ENCODE results near the gene SIGLEC8. TPM values are rescaled to one million over a fixed set of nuclear protein-coding genes. Genes with fewer than 3 reads are reported as not detected.

SIGLEC8 gene
- total RNA-seq, 1 experiment from 2014 or later, result not detected

DNA sequence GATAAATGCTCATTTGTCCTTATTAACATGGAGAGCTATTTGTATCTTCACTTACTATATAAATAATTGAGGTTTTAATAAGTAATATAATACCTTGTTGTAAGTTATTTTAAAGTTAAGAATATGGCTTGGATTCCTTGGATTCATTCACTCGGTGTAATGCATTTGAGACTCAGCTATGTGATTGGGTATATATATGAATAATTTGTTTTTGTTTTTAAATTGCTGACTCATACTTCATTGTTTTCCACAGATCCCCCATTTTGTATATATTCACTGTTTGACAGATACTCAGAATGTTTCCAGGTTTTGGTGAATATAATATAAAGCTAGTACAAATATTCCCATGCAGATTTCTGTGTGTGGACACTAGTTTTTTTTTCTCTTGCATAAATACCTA lies 13.3 kb upstream of the SIGLEC8 start:
- intact Hi-C loops (cut with micrococcal nuclease), result no loop called here
- BruUV-seq (replicated peaks), result no TSS peak
- RAD21 ChIA-PET (ENCODE audit: low non-redundant PET in 1 of 2, low total read pairs in 2 of 2, uncharacterized antibody in 2 of 2, unreplicated experiment in 2 of 2), result no interaction called here

More for the DNA sequence above, 13.3 kb upstream of the SIGLEC8 start:
- no peak for TF ChIP-seq ATF3 (IDR thresholded peaks at IDR 0.05)
- TF ChIP-seq SP1 (IDR thresholded peaks at IDR 0.05; ENCODE audit: low read depth), result no peak
- no peak for TF ChIP-seq TCF7L2 (IDR thresholded peaks at IDR 0.05; ENCODE audit: borderline replicate concordance, extremely low read depth, insufficient read depth, insufficient read length)
- no peak for TF ChIP-seq CBX3 (IDR thresholded peaks at IDR 0.05; ENCODE audit: low read depth)
- no peak for TF ChIP-seq RAD21 (IDR thresholded peaks at IDR 0.05; ENCODE audit: low read depth)
- no peak for TF ChIP-seq MAX (IDR thresholded peaks at IDR 0.05)
- no peak for TF ChIP-seq ZFX (IDR thresholded peaks at IDR 0.05)
- TF ChIP-seq FOSL1 (IDR thresholded peaks at IDR 0.05; ENCODE audit: low read depth), result no peak
- TF ChIP-seq ZNF274 (IDR thresholded peaks at IDR 0.05; ENCODE audit: low read depth, low read length), result no peak
- TF ChIP-seq, protein P1, sequence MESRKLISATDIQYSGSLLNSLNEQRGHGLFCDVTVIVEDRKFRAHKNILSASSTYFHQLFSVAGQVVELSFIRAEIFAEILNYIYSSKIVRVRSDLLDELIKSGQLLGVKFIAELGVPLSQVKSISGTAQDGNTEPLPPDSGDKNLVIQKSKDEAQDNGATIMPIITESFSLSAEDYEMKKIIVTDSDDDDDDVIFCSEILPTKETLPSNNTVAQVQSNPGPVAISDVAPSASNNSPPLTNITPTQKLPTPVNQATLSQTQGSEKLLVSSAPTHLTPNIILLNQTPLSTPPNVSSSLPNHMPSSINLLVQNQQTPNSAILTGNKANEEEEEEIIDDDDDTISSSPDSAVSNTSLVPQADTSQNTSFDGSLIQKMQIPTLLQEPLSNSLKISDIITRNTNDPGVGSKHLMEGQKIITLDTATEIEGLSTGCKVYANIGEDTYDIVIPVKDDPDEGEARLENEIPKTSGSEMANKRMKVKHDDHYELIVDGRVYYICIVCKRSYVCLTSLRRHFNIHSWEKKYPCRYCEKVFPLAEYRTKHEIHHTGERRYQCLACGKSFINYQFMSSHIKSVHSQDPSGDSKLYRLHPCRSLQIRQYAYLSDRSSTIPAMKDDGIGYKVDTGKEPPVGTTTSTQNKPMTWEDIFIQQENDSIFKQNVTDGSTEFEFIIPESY (IDR thresholded peaks at IDR 0.05; ENCODE audit: extremely low read depth, insufficient replicate concordance, low read length), result no peak
- no peak for TF ChIP-seq JUND (IDR thresholded peaks at IDR 0.05)
- no peak for TF ChIP-seq YY1 (IDR thresholded peaks at IDR 0.05; ENCODE audit: extremely low read depth, insufficient replicate concordance, low read depth, low read length)
- TF ChIP-seq, protein P2, sequence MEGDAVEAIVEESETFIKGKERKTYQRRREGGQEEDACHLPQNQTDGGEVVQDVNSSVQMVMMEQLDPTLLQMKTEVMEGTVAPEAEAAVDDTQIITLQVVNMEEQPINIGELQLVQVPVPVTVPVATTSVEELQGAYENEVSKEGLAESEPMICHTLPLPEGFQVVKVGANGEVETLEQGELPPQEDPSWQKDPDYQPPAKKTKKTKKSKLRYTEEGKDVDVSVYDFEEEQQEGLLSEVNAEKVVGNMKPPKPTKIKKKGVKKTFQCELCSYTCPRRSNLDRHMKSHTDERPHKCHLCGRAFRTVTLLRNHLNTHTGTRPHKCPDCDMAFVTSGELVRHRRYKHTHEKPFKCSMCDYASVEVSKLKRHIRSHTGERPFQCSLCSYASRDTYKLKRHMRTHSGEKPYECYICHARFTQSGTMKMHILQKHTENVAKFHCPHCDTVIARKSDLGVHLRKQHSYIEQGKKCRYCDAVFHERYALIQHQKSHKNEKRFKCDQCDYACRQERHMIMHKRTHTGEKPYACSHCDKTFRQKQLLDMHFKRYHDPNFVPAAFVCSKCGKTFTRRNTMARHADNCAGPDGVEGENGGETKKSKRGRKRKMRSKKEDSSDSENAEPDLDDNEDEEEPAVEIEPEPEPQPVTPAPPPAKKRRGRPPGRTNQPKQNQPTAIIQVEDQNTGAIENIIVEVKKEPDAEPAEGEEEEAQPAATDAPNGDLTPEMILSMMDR (IDR thresholded peaks at IDR 0.05 in 2 of 3, conservative IDR thresholded peaks at IDR 0.05 in 1 of 3; ENCODE audit: borderline replicate concordance in 1 of 3, insufficient read depth in 1 of 3, low read depth in 2 of 3, low read length in 2 of 3), result no peak
- Histone ChIP-seq H3K27ac (ENCODE audit: low read depth, low read length) (no peak overlapping the region), H3K4me1 (ENCODE audit: control insufficient read depth in 1 of 2, insufficient read depth in 2 of 2, low read length in 2 of 2) (peaks cover 4 to 13% of the 10 kb centered on the region in 2 experiments; a peak in 2 of 4 replicates), H3K36me3 (ENCODE audit: control insufficient read depth in 1 of 2, insufficient read depth in 2 of 2, low read length in 2 of 2) (no peaks in the 10 kb centered on the region), H3K9ac (ENCODE audit: low read length) (no peak overlapping the region), H3K9me3 (ENCODE audit: control insufficient read depth in 1 of 2, insufficient read depth in 1 of 2, low read depth in 1 of 2, low read length in 2 of 2) (no peaks in the 10 kb centered on the region), H3K79me2 (ENCODE audit: insufficient read depth, low read length) (no peaks in the 10 kb centered on the region), H4K20me1 (ENCODE audit: insufficient read depth) (no peaks in the 10 kb centered on the region), H3K4me3 (replicated peaks in 1 of 2; ENCODE audit: low read depth in 1 of 2, low read length in 2 of 2) (no peak overlapping the region), H2AFZ (ENCODE audit: low read depth, low read length, poor library complexity, severe bottlenecking) (no peak overlapping the region), H3K9me2 (ENCODE audit: insufficient read depth) (no peaks in the 10 kb centered on the region), H3K27me3 (ENCODE audit: insufficient read depth, low read length) (peaks cover 17% of the 10 kb centered on the region), H3K4me2 (ENCODE audit: low read length) (no peak overlapping the region)
- CTCF ChIA-PET, result interaction anchor here (1.3 to 5.3 kb wide), 4 partner anchors 10 to 189 kb away, joined by 4 to 35 read pairs (median 12); no protein-coding TSS in a partner anchor
- ATAC-seq (no peak), DNase-seq (ENCODE audit: low read depth, low spot score) (no peak)
- POLR2A ChIA-PET, result interaction anchor here (0.5 kb wide), 1 partner anchor 46 kb away, joined by 5 read pairs; no protein-coding TSS in a partner anchor
